PC-9 (cell line): ENCODE results near the gene SUSD5. TPM values are rescaled to one million over a fixed set of nuclear protein-coding genes. Genes with fewer than 3 reads are reported as not detected.

Source experiments
- BruUV-seq: library from RNA; stranded (reverse); fragments of 400-500 nt; replicated peaks from 2 replicates; lab custom pipeline; 2021; lab: Mats Ljungman, UMichigan
- CTCF ChIA-PET: fragments of 300-600 bp; sonication (Branson Sonifier 250); formaldehyde crosslinking; loops from one replicate; lab custom pipeline; 2022; ENCODE audit warnings: antibody characterized with exemption; lab: Charles Lee
- POLR2A ChIA-PET: fragments of 300-600 bp; sonication (Branson Sonifier 250); formaldehyde crosslinking; loops from one replicate; lab custom pipeline; 2022; ENCODE audit warnings: antibody characterized with exemption; ENCODE audit not compliant: unreplicated experiment; lab: Charles Lee
- DNase-seq, 2 experiments: peaks; one replicate each; pipeline versions ENCODE4 v3.0.0 to v3.0.0-alpha.2; 2015 to 2022; ENCODE audit warnings: mixed read lengths in 1 of 2
- H2AFZ ChIP-seq: fragments of 200-600 bp; sonication (generic); 2 replicates; pipeline ENCODE4 v1.8.1; 2017; ENCODE audit warnings: antibody characterized with exemption
- H3F3A ChIP-seq: fragments of 200-600 bp; sonication (generic); 2 replicates; pipeline ENCODE4 v1.8.1; 2017; ENCODE audit warnings: antibody characterized with exemption, mild to moderate bottlenecking, low read depth; ENCODE audit not compliant: insufficient read depth
- H3K27ac ChIP-seq: fragments of 200-600 bp; sonication (generic); 2 replicates; pipeline ENCODE4 v1.6.1; 2016; ENCODE audit warnings: mixed run types
- H3K27me3 ChIP-seq: fragments of 200-600 bp; sonication (generic); 2 replicates; pipeline ENCODE4 v1.6.1; 2016; ENCODE audit warnings: low read depth, mixed run types; ENCODE audit not compliant: insufficient read depth
- H3K36me3 ChIP-seq: fragments of 200-600 bp; sonication (generic); 2 replicates; pipeline ENCODE4 v1.6.1; 2016; ENCODE audit warnings: low read depth, mixed run types
- H3K4me1 ChIP-seq: fragments of 200-600 bp; sonication (generic); replicated peaks from 2 replicates; pipeline ENCODE4 v1.6.1; 2016; ENCODE audit warnings: mixed run types; ENCODE audit not compliant: insufficient read depth
- H3K4me2 ChIP-seq: fragments of 200-600 bp; sonication (generic); 2 replicates; pipeline ENCODE4 v1.6.1; 2017; ENCODE audit warnings: mixed run types
- H3K4me3 ChIP-seq: fragments of 200-600 bp; sonication (generic); 2 replicates; pipeline ENCODE4 v1.6.1; 2016; ENCODE audit warnings: mixed run types
- H3K79me2 ChIP-seq: fragments of 200-600 bp; sonication (generic); 2 replicates; pipeline ENCODE4 v1.6.1; 2017; ENCODE audit warnings: low read depth, mixed run types
- H3K9me2 ChIP-seq: fragments of 200-600 bp; sonication (generic); 2 replicates; pipeline ENCODE4 v1.8.1; 2017; ENCODE audit warnings: mild to moderate bottlenecking; ENCODE audit not compliant: insufficient read depth
- H3K9me3 ChIP-seq: fragments of 200-600 bp; sonication (generic); 2 replicates; pipeline ENCODE4 v1.8.1; 2016; ENCODE audit warnings: low read depth; ENCODE audit not compliant: insufficient read depth
- H4K20me1 ChIP-seq: fragments of 200-600 bp; sonication (generic); 2 replicates; pipeline ENCODE4 v1.8.1; 2017; ENCODE audit not compliant: insufficient read depth
- CTCF ChIP-seq: fragments of 200-600 bp; sonication (generic); conservative IDR thresholded peaks from 2 replicates; pipeline ENCODE4 v1.6.1; 2017; ENCODE audit warnings: mixed run types, antibody characterized with exemption, mild to moderate bottlenecking, moderate library complexity
- EZH2 ChIP-seq: fragments of 200-600 bp; sonication (generic); IDR thresholded peaks from 2 replicates; pipeline ENCODE4 v1.8.0; 2017; ENCODE audit warnings: antibody characterized with exemption, low read depth
- intact Hi-C: fragments of 100-400 bp; cut with micrococcal nuclease; formaldehyde crosslinking; loops from one replicate; pipeline ENCODE4 v1.10.0; 2022; ENCODE audit not compliant: unreplicated experiment
- total RNA-seq: library from RNA; stranded (reverse); gene quantifications from 2 replicates; pipeline ENCODE4 v1.2.3, GENCODE V29; 2021

Gene SUSD5
- total RNA-seq, 1 experiment from 2014 or later, result 0.35 TPM

GRCh38 chr3:33117461-33117860, 101.1 kb downstream of the SUSD5 start:
- H2AFZ ChIP-seq, result no peak overlapping the region
- BruUV-seq, result no TSS peak
- TF ChIP-seq CTCF (no peak), EZH2 (no peak)
- H3F3A ChIP-seq, result peaks cover 3% of the 10 kb centered on the region
- intact Hi-C loops, result loop anchor here (5.0 kb wide), 1 partner anchor 170 kb away; no protein-coding TSS in a partner anchor
- H3K27ac ChIP-seq, result no peak overlapping the region
- ChIA-PET POLR2A (no interaction called here), CTCF (interaction anchor here (2.2 kb wide), 1 partner anchor 255 kb away, joined by 7 read pairs; no protein-coding TSS in a partner anchor)
- H3K79me2 ChIP-seq, result 0 out of 2 replicates have a peak, but pooled peaks cover 14% of the 10 kb centered on the region
- H3K27me3 ChIP-seq, result no peaks in the 10 kb centered on the region
- no peaks in the 10 kb centered on the region for H3K9me2 ChIP-seq
- H3K4me2 ChIP-seq, result no peak overlapping the region
- no peaks in the 10 kb centered on the region for H3K9me3 ChIP-seq
- H3K4me1 ChIP-seq, result 0 out of 2 replicates have a peak, but pooled peaks cover 7% of the 10 kb centered on the region
- DNase-seq, result no peak
- H3K36me3 ChIP-seq, result no peaks in the 10 kb centered on the region
- H4K20me1 ChIP-seq, result no peaks in the 10 kb centered on the region
- no peak overlapping the region for H3K4me3 ChIP-seq

- ChIA-PET CTCF (interaction anchor here (2.2 kb wide), 1 partner anchor 257 kb away, joined by 7 read pairs; no protein-coding TSS in a partner anchor), POLR2A (interaction anchor here (0.7 kb wide), 1 partner anchor 10 kb away, joined by 9 read pairs; no protein-coding TSS in a partner anchor)
- H2AFZ ChIP-seq, result no peak overlapping the region
- 0 out of 2 replicates have a peak, but pooled peaks cover 7% of the 10 kb centered on the region for H3K4me1 ChIP-seq
- H3K4me2 ChIP-seq, result peak overlapping the region; percentile 87
- peaks cover 3% of the 10 kb centered on the region for H3F3A ChIP-seq
- TF ChIP-seq CTCF (no peak), EZH2 (no peak)
- H3K79me2 ChIP-seq, result 0 out of 2 replicates have a peak, but pooled peaks cover 14% of the 10 kb centered on the region
- TSS peak; percentile 28 for BruUV-seq
- no peaks in the 10 kb centered on the region for H4K20me1 ChIP-seq
- DNase-seq, result peak; percentile 50 to 74
- no peaks in the 10 kb centered on the region for H3K27me3 ChIP-seq
- no peaks in the 10 kb centered on the region for H3K9me2 ChIP-seq
- H3K36me3 ChIP-seq, result no peaks in the 10 kb centered on the region
- H3K27ac ChIP-seq, result peak overlapping the region; percentile 72
- H3K9me3 ChIP-seq, result no peaks in the 10 kb centered on the region
- intact Hi-C loops, result loop anchor here (2.0 to 5.0 kb wide), 2 partner anchors 168 to 326 kb away; partner anchors contain the start of gene UBP1
- peak overlapping the region; percentile 73; the same call in 1 of the 2 replicates for H3K4me3 ChIP-seq
Observed at GRCh38 chr3:33115024-33115768, 103.4 kb downstream of the SUSD5 start.

GRCh38 chr3:33114622-33115023, 104.0 kb downstream of the SUSD5 start:
- H2AFZ ChIP-seq, result peak overlapping the region; percentile 85
- CTCF ChIA-PET, result no interaction called here
- H3K9me3 ChIP-seq, result no peaks in the 10 kb centered on the region
- peak overlapping the region; percentile 73; the same call in 1 of the 2 replicates for H3K4me3 ChIP-seq
- H3K27me3 ChIP-seq, result no peaks in the 10 kb centered on the region
- intact Hi-C loops, result loop anchor here (1.0 to 5.0 kb wide), 3 partner anchors 17 to 326 kb away; partner anchors contain the start of genes GLB1, TMPPE and UBP1
- no TSS peak for BruUV-seq
- POLR2A ChIA-PET, result no interaction called here
- DNase-seq, result no peak
- H3K4me2 ChIP-seq, result peak overlapping the region; percentile 87
- no peaks in the 10 kb centered on the region for H3K36me3 ChIP-seq
- TF ChIP-seq CTCF (no peak), EZH2 (no peak)
- H3K4me1 ChIP-seq, result 0 out of 2 replicates have a peak, but pooled peaks cover 7% of the 10 kb centered on the region
- no peaks in the 10 kb centered on the region for H4K20me1 ChIP-seq
- H3K27ac ChIP-seq, result peak overlapping the region; percentile 72
- 0 out of 2 replicates have a peak, but pooled peaks cover 14% of the 10 kb centered on the region for H3K79me2 ChIP-seq
- H3K9me2 ChIP-seq, result no peaks in the 10 kb centered on the region
- peaks cover 3% of the 10 kb centered on the region for H3F3A ChIP-seq
